GM12891 (cell line): ENCODE measurements around the gene SATB2.

Experiments
- DNase-seq: peaks from one replicate; pipeline ENCODE4 v3.0.0; 2011; ENCODE audit warnings: low spot score; ENCODE audit not compliant: insufficient read length
- FAIRE-seq: peaks from 2 replicates; lab custom pipeline; 2011; peaks lifted over from hg19 to GRCh38; lab: Jason Lieb, UNC
- PAX5 ChIP-seq: IDR thresholded peaks from 2 replicates; pipeline ENCODE4 v1.6.1; 2011; ENCODE audit warnings: low read length, moderate library complexity, mild to moderate bottlenecking; ENCODE audit not compliant: insufficient read depth, severe bottlenecking
- POLR2A ChIP-seq: IDR thresholded peaks from 2 replicates; pipeline ENCODE4 v1.6.1; 2011; ENCODE audit warnings: low read depth, low read length, control low read depth
- POLR2AphosphoS5 ChIP-seq: IDR thresholded peaks from 2 replicates; pipeline ENCODE4 v1.6.1; 2011; ENCODE audit warnings: low read depth, low read length, control low read depth
- POU2F2 ChIP-seq: IDR thresholded peaks from 2 replicates; pipeline ENCODE4 v1.6.1; 2011; ENCODE audit warnings: low read depth, mild to moderate bottlenecking, control low read depth, low read length, moderate library complexity
- SPI1 ChIP-seq: IDR thresholded peaks from 2 replicates; pipeline ENCODE4 v1.6.1; 2011; ENCODE audit warnings: low read depth, low read length, control low read depth
- TAF1 ChIP-seq: IDR thresholded peaks from 2 replicates; pipeline ENCODE4 v1.6.1; 2011; ENCODE audit warnings: low read depth, low read length, control low read depth

The SATB2 gene

GRCh38 chr2:199466692-199467065 lies 8.9 kb upstream of the SATB2 start:
- TF ChIP-seq POLR2A, result no peak
- TF ChIP-seq TAF1, result no peak
- TF ChIP-seq POU2F2, result no peak
- no peak for TF ChIP-seq POLR2AphosphoS5
- TF ChIP-seq PAX5, result no peak
- no peak for TF ChIP-seq SPI1
- no peak for FAIRE-seq
- DNase-seq, result no peak

- FAIRE-seq (no peak), DNase-seq (no peak)
- no peak for TF ChIP-seq TAF1
- TF ChIP-seq POLR2AphosphoS5, result no peak
- no peak for TF ChIP-seq SPI1
- TF ChIP-seq PAX5, result no peak
- TF ChIP-seq POU2F2, result no peak
- no peak for TF ChIP-seq POLR2A
Observed at GRCh38 chr2:199465988-199466691, 8.4 kb upstream of the SATB2 start.

GRCh38 chr2:199465390-199465789 lies 7.7 kb upstream of the SATB2 start:
- TF ChIP-seq POU2F2 (no peak), POLR2A (no peak), POLR2AphosphoS5 (no peak), TAF1 (no peak), PAX5 (no peak), SPI1 (no peak)
- no peak for FAIRE-seq
- DNase-seq, result no peak

GRCh38 chr2:199464606-199465352 lies 7.0 kb upstream of the SATB2 start:
- TF ChIP-seq POLR2AphosphoS5, result no peak
- no peak for TF ChIP-seq TAF1
- TF ChIP-seq PAX5, result no peak
- TF ChIP-seq POLR2A, result no peak
- TF ChIP-seq SPI1, result no peak
- no peak for TF ChIP-seq POU2F2
- no peak for FAIRE-seq
- DNase-seq, result no peak

- DNase-seq (no peak), FAIRE-seq (no peak)
- TF ChIP-seq POLR2A (no peak), SPI1 (no peak), PAX5 (no peak), TAF1 (no peak), POLR2AphosphoS5 (no peak), POU2F2 (no peak)
Observed at GRCh38 chr2:199463708-199464605, 6.2 kb upstream of the SATB2 start.

GRCh38 chr2:199462956-199463692 lies 5.4 kb upstream of the SATB2 start:
- FAIRE-seq (no peak), DNase-seq (peak; percentile 41)
- TF ChIP-seq TAF1 (no peak), SPI1 (no peak), POLR2AphosphoS5 (no peak), POU2F2 (no peak), POLR2A (no peak), PAX5 (no peak)

GRCh38 chr2:199462347-199462955 lies 4.7 kb upstream of the SATB2 start:
- FAIRE-seq, result no peak
- DNase-seq, result peak; percentile 12
- no peak for TF ChIP-seq POLR2A
- TF ChIP-seq PAX5, result no peak
- TF ChIP-seq POU2F2, result no peak
- no peak for TF ChIP-seq SPI1
- no peak for TF ChIP-seq POLR2AphosphoS5
- TF ChIP-seq TAF1, result no peak

GRCh38 chr2:199461711-199462346 lies 4.1 kb upstream of the SATB2 start:
- FAIRE-seq, result no peak
- TF ChIP-seq POU2F2 (no peak), SPI1 (no peak), POLR2A (no peak), PAX5 (no peak), POLR2AphosphoS5 (no peak), TAF1 (no peak)
- peak; percentile 7 for DNase-seq
